ENCODE measurements around the gene MYH3. TPM values are rescaled to one million over a fixed set of nuclear protein-coding genes. Genes with fewer than 3 reads are reported as not detected.

MYH3 gene
- total and polyA plus RNA-seq, 10 of the 15 experiments (the other 5 are each of a cell fraction or from before 2014, with no cell fraction given), result 0.14 to 1.4 (median 0.71) TPM

DNA sequence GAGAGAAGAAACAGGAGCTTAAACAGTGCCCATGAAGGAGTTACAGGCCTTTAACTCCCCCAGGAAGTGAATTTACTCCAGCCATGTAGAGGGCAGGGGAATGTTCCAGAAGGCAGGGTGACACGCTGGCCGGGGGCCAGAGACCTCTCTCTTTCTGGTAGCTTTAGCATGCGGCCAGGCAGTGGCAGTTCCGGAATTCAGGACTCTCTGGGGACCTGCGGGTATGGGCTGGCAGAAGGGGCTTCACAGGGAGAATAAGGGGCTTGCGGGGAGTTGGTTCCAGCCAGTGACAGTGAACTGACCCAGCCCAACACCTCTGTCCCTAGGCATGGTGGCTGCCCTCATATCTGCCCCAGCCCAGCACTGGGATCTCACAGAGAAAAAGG lies 40.0 kb downstream of the MYH3 start:
- no TSS peak for BruUV-seq (replicated peaks)
- in situ Hi-C loops (cut with MboI), result loop anchor here (5.0 kb wide), 2 partner anchors 290 to 695 kb away; no protein-coding TSS in a partner anchor

More for the DNA sequence above, 40.0 kb downstream of the MYH3 start:
- Histone ChIP-seq H3K9ac (ENCODE audit: control insufficient read depth, insufficient read depth, low read length) (no peak overlapping the region), H3K79me2 (ENCODE audit: control insufficient read depth, insufficient read depth, low read length) (no peaks in the 10 kb centered on the region), H3K4me2 (ENCODE audit: control insufficient read depth, insufficient read depth) (no peak overlapping the region), H3K27ac (ENCODE audit: control insufficient read depth, insufficient read depth) (no peak overlapping the region), H3K27me3 (replicated peaks in 1 of 2; ENCODE audit: control insufficient read depth in 2 of 2, insufficient read depth in 2 of 2, low read length in 1 of 2) (no peaks in the 10 kb centered on the region), H3K4me1 (ENCODE audit: control insufficient read depth, insufficient read depth, low read length) (no peaks in the 10 kb centered on the region), H3K4me3 (no peak overlapping the region), H3K9me3 (replicated peaks; ENCODE audit: control insufficient read depth, insufficient read depth, low read length) (no peaks in the 10 kb centered on the region), H4K20me1 (ENCODE audit: control insufficient read depth, insufficient read depth) (no peaks in the 10 kb centered on the region), H3K36me3 (ENCODE audit: control insufficient read depth in 2 of 2, insufficient read depth in 2 of 2, low read length in 1 of 2) (no peaks in the 10 kb centered on the region), H2AFZ (ENCODE audit: control insufficient read depth, low read depth, low read length) (no peak overlapping the region)
- WGBS (ENCODE audit: insufficient coverage, insufficient replicate concordance, low lambda C conversion rate, missing lambda C conversion rate), result 51% methylated on average over 6 of the region's 6 CpGs
- no peak for DNase-seq (ENCODE audit: low read depth, low spot score)
- ChIA-PET CTCF (interaction anchor here (0.7 to 10.0 kb wide), 42 partner anchors 9 to 691 kb away, joined by 3 to 138 read pairs (median 4); no protein-coding TSS in a partner anchor), RAD21 (ENCODE audit: unreplicated experiment) (interaction anchor here (0.6 to 4.7 kb wide), 5 partner anchors 11 to 694 kb away, joined by 3 to 46 read pairs (median 5); no protein-coding TSS in a partner anchor), SMC1A (ENCODE audit: uncharacterized antibody, unreplicated experiment) (interaction anchor here (0.7 to 1.8 kb wide), 7 partner anchors 11 to 321 kb away, joined by 3 to 7 read pairs (median 4); no protein-coding TSS in a partner anchor), POLR2A (no interaction called here)
- ATAC-seq, result no peak
- FAIRE-seq, result no peak
- TF ChIP-seq, protein P1, sequence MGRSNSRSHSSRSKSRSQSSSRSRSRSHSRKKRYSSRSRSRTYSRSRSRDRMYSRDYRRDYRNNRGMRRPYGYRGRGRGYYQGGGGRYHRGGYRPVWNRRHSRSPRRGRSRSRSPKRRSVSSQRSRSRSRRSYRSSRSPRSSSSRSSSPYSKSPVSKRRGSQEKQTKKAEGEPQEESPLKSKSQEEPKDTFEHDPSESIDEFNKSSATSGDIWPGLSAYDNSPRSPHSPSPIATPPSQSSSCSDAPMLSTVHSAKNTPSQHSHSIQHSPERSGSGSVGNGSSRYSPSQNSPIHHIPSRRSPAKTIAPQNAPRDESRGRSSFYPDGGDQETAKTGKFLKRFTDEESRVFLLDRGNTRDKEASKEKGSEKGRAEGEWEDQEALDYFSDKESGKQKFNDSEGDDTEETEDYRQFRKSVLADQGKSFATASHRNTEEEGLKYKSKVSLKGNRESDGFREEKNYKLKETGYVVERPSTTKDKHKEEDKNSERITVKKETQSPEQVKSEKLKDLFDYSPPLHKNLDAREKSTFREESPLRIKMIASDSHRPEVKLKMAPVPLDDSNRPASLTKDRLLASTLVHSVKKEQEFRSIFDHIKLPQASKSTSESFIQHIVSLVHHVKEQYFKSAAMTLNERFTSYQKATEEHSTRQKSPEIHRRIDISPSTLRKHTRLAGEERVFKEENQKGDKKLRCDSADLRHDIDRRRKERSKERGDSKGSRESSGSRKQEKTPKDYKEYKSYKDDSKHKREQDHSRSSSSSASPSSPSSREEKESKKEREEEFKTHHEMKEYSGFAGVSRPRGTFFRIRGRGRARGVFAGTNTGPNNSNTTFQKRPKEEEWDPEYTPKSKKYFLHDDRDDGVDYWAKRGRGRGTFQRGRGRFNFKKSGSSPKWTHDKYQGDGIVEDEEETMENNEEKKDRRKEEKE (IDR thresholded peaks at IDR 0.05), result no peak
- TF ChIP-seq NFIC (IDR thresholded peaks at IDR 0.05; ENCODE audit: low read depth, low read length) (no peak), SREBF1 (IDR thresholded peaks at IDR 0.05; ENCODE audit: low read length) (no peak), YBX1 (IDR thresholded peaks at IDR 0.05) (no peak), CBX3 (IDR thresholded peaks at IDR 0.05; ENCODE audit: borderline replicate concordance, low read depth) (no peak), YY1 (IDR thresholded peaks at IDR 0.05; ENCODE audit: low read depth, low read length) (no peak)
- TF ChIP-seq, protein P2, sequence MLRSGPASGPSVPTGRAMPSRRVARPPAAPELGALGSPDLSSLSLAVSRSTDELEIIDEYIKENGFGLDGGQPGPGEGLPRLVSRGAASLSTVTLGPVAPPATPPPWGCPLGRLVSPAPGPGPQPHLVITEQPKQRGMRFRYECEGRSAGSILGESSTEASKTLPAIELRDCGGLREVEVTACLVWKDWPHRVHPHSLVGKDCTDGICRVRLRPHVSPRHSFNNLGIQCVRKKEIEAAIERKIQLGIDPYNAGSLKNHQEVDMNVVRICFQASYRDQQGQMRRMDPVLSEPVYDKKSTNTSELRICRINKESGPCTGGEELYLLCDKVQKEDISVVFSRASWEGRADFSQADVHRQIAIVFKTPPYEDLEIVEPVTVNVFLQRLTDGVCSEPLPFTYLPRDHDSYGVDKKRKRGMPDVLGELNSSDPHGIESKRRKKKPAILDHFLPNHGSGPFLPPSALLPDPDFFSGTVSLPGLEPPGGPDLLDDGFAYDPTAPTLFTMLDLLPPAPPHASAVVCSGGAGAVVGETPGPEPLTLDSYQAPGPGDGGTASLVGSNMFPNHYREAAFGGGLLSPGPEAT (IDR thresholded peaks at IDR 0.05; ENCODE audit: low read depth), result no peak
- intact Hi-C loops (cut with micrococcal nuclease; ENCODE audit: unreplicated experiment), result loop anchor here (5.0 kb wide), 1 partner anchor 650 kb away; no protein-coding TSS in a partner anchor

All from GM12878 (cell line).